Thoracic aorta (tissue), 2 donors: ENCODE results near the gene ATR. TPM values are rescaled to one million over a fixed set of nuclear protein-coding genes. Genes with fewer than 3 reads are reported as not detected.
A peak's percentile ranks its signal among the peaks of the same experiment; 100 is the strongest.

Experiments
- ATAC-seq: fragments of 150-250 bp; one replicate; pipeline ENCODE4 v1.8.0; 2017; ENCODE audit warnings: low read depth; ENCODE audit not compliant: insufficient number of reproducible peaks, low FRiP score
- DNase-seq: peaks from one replicate; pipeline ENCODE4 v3.0.0-alpha.2; 2020; ENCODE audit warnings: low spot score
- H3K27ac ChIP-seq, 2 donors: fragments of 200-600 bp; sonication (generic); 1 replicate in 1 of 2; 2 replicates in 1 of 2; pipeline ENCODE4 v1.5.1; 2016; ENCODE audit warnings: mild to moderate bottlenecking in 2 of 2, moderate library complexity in 2 of 2
- H3K27me3 ChIP-seq: fragments of 200-600 bp; sonication (generic); replicated peaks from 2 replicates; pipeline ENCODE4 v1.6.0; 2016; ENCODE audit warnings: mild to moderate bottlenecking; ENCODE audit not compliant: insufficient read depth
- H3K36me3 ChIP-seq: fragments of 200-600 bp; sonication (generic); one replicate; pipeline ENCODE4 v1.5.1; 2016
- H3K4me1 ChIP-seq, 2 donors: fragments of 200-600 bp; sonication (generic); 1 replicate in 1 of 2; 2 replicates in 1 of 2; pipeline versions ENCODE4 v1.5.1 to v1.6.0; 2016; ENCODE audit warnings: low read depth in 2 of 2, mild to moderate bottlenecking in 1 of 2; ENCODE audit not compliant: control insufficient read depth in 1 of 2
- H3K4me3 ChIP-seq: fragments of 200-600 bp; sonication (generic); 2 replicates; pipeline ENCODE4 v1.5.1; 2016; ENCODE audit warnings: mild to moderate bottlenecking
- H3K9me3 ChIP-seq: fragments of 200-600 bp; sonication (generic); 2 replicates; pipeline ENCODE4 v1.5.1; 2016
- CTCF ChIP-seq: fragments of 200-600 bp; sonication (generic); IDR thresholded peaks from one replicate; pipeline ENCODE4 v1.5.1; 2019; ENCODE audit warnings: antibody characterized with exemption
- total RNA-seq, 2 donors: library from RNA; depleted of rRNA; stranded (reverse); fragments of >200 nt; gene quantifications; one replicate each; pipeline versions ENCODE4 v1.1.0 to v1.2.3, GENCODE V29; 2016

ATR gene
- total RNA-seq, 2 donors from 2014 or later = 21.3 to 41.6 TPM

- peaks cover 4% of the 10 kb centered on the region for H3K36me3 ChIP-seq
- H3K4me1 ChIP-seq = peaks cover 17 to 19% of the 10 kb centered on the region in 2 donors
- DNase-seq = no peak
- no peak for TF ChIP-seq CTCF
- H3K4me3 ChIP-seq = no peak overlapping the region
- H3K9me3 ChIP-seq = no peaks in the 10 kb centered on the region
- H3K27ac ChIP-seq = no peak overlapping the region
- ATAC-seq = no peak
- no peaks in the 10 kb centered on the region for H3K27me3 ChIP-seq
Measured at GRCh38 chr3:142450189-142450588, 128.3 kb downstream of the ATR start.

- DNase-seq = peak; percentile 81
- H3K36me3 ChIP-seq = peaks cover 4% of the 10 kb centered on the region
- H3K4me1 ChIP-seq = peaks cover 26 to 29% of the 10 kb centered on the region in 2 donors
- H3K9me3 ChIP-seq = no peaks in the 10 kb centered on the region
- H3K27ac ChIP-seq = peak within 1 kb of the TSS; percentile 97
- H3K27me3 ChIP-seq = no peaks in the 10 kb centered on the region
- TF ChIP-seq CTCF = no peak
- ATAC-seq = peak; percentile 93
- peak within 1 kb of the TSS; percentile 99 for H3K4me3 ChIP-seq
Measured at GRCh38 chr3:142447852-142448823, 130.4 kb downstream of the ATR start, which contains the start of gene XRN1. XRN1 (minus strand) TSS chr3:142448037; CDS start chr3:142447944, 93 bp downstream.

GRCh38 chr3:142447301-142447851 is 131.2 kb downstream of the ATR start:
- Histone ChIP-seq H3K4me3 (peak overlapping the region; percentile 99), H3K36me3 (peaks cover 4% of the 10 kb centered on the region), H3K27me3 (no peaks in the 10 kb centered on the region), H3K4me1 (peaks cover 26 to 29% of the 10 kb centered on the region in 2 donors), H3K27ac (peak overlapping the region; percentile 97), H3K9me3 (no peaks in the 10 kb centered on the region)
- no peak for TF ChIP-seq CTCF
- no peak for DNase-seq
- peak; percentile 42 for ATAC-seq

- H3K4me1 ChIP-seq = peaks cover 26 to 29% of the 10 kb centered on the region in 2 donors
Measured at GRCh38 chr3:142445816-142446254, 132.7 kb downstream of the ATR start.

More at GRCh38 chr3:142445816-142446254, 132.7 kb downstream of the ATR start:
- Histone ChIP-seq H3K27ac (no peak overlapping the region), H3K27me3 (no peaks in the 10 kb centered on the region), H3K36me3 (no peaks in the 10 kb centered on the region), H3K9me3 (no peaks in the 10 kb centered on the region), H3K4me3 (peak overlapping the region; percentile 99)
- no peak for TF ChIP-seq CTCF
- no peak for ATAC-seq
- DNase-seq = no peak
